Activated CD4-positive, alpha-beta T cell treated with anti-CD3 and anti-CD28 coated beads for 48 hours (primary cell): ENCODE results near the gene GHITM.
A peak's percentile ranks its signal among the peaks of the same experiment; 100 is the strongest.
"Not testable (repeated sequence)": the region's sequence is repeated elsewhere in the genome, so short reads cannot be mapped to it uniquely, and the experiment has no call there.

Experiments
- DNase-seq: peaks from one replicate; pipeline ENCODE4 v3.0.0-alpha.2; 2020

Gene GHITM, protein sequence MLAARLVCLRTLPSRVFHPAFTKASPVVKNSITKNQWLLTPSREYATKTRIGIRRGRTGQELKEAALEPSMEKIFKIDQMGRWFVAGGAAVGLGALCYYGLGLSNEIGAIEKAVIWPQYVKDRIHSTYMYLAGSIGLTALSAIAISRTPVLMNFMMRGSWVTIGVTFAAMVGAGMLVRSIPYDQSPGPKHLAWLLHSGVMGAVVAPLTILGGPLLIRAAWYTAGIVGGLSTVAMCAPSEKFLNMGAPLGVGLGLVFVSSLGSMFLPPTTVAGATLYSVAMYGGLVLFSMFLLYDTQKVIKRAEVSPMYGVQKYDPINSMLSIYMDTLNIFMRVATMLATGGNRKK

DNA sequence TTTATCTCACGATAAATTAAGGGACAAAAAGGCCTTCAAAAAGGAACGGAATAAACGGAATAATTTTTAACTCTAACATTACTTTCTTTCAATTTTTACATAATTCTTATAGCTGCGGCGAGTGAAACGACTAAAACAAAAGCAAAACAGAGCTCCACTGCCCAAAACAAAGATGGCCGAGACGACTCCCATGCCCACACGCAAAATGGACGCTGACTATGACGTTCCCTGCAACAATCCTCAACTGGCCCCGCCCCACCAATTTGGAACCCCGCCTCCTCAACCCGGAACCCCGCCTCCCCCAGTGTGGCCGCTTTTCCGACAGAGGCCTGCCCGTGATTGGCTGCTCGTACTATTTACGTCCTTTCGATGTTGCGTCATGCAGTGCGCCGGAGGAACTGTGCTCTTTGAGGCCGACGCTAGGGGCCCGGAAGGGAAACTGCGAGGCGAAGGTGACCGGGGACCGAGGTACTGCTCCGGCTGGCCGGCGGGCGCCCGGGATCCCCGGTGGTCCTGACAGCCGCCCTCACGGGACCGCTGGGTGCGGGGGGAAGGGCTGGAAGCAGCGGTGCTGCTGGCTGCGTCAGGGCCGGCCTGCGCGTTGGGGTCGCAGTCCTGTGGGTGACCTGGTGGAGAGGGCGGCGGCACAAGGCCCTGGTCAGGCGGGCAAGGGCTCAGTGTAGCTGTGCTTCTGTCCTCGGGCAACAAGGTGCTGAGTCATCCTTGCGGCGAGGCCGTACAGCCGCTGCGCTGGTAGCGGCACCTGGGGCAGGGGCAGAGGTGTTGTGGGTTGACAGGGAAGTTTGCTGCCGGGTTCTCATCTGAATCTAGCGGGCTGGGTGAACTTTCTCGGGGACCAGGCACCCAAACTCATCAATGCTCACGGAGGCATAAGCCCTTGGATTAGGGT, at the start of gene GHITM:
GHITM (plus strand) TSS at position 384 of the 910 bp plus-strand sequence. CDS start 1,992 bp downstream, outside the sequence.
- DNase-seq: peak; percentile 100

DNA sequence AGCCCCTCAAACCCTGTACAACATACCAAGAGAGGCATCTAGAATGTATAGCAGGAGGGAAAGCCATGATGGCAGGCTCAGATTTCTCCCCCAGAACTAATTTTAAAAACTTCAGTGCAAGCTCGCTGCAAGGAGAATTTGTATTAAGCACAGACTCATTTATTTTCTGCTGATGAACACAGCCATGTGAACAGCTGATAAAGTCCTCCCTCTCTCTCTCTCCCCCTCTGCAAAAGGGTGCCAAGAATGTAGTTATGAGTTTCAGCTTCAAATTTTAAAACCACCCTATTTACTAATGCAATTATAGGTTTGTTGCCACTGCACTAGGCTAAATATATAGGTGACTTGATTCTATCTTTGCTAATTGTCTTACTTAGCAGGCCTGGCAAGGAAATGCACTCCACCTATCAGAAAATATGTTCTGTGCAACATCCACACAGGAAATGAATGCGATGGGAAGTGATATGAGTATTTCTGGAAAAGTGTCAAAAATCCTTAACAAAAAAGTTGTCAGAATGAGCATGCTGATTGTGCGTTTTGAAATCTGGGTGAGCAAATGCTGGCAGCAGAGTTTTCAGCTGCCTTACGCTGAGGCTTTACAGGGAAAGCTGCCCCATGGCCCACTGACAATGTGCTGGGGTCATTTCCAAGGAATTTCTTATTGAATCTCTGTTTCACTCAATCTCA, 43.4 kb upstream of the GHITM start:
- no peak for DNase-seq

DNA sequence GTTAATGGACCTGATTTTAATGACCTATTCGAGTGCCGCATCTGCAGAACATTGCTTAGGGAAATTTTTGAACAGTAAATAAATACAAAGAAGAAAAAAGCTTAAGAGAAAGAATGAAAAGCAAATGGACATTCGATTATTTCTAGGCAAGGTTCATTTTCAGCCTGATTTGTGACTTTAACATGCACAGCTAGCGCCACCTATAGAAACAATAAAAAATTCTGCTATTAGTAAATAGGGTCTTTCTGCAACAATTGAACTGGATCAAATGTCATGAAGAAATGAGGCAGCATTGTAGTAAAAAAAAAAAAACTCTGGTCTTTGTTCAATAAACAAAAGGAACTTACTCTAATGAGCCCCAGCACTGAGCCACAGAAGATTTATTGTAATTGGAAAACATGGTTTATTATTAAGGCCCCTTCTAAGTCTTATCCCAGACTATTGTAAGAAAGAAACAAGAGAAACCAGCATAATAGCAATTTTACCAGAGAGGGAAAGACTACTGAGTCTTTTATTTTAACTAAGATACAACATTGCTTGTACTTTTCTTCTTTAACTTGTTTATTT, 41.4 kb upstream of the GHITM start:
- DNase-seq: no peak

DNA sequence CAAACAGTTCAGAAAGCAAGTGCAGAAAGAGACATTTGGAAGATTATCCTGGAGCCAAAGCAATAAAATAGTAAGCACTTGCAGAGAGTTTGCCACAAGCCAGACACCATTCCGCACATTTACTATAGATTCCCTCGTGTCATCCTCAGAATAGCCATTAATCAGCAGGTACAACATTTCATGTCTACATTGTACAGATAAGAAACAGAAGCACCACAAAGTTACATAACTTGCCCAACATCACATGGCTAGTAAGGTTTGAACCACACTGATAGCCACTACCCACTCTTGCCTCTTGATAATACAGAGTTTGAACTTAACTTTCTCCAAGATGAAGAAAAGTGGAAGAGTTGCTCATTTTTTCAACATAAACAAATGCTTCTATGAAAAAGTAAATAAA, 40.6 kb upstream of the GHITM start:
- DNase-seq: no peak

DNA sequence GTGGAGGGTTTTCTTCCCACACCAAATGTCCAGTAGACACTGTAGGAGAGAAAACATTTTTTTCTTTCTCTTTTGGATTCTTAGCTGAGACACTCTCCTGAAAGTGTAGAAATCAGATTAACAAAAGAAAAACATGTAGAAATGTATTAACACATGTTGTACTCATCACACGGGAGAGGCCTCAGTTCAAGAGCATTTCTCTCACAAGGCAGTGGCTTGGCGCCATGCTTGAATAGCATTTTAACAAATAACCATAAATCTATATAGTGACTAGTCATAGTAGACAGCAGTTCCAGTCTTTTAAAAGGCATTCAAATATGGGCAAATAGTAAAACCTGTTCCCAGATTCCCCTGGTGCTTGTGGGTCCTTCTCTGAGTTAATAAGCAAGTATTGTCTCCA, 38.3 kb upstream of the GHITM start:
- DNase-seq: no peak

DNA sequence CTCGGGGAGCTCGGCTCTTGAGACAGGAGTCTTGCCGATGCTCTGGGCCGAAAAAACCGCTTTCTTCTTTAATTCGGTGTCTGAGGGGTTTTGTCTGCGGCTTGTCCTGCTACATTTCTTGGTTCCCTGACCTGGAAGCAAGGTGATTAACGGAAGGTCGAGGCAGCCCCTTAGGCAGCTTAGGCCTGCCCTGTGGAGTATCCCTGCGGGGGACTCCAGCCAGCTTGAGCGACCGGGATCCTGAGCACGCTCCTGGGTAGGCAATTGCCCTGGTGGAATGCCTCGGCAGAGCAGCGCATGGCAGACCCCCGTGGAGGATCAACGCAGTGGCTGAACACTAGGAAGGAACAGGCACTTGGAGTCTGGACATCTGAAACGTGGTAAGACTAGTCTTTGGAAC, 30.5 kb upstream of the GHITM start:
- DNase-seq: no peak

DNA sequence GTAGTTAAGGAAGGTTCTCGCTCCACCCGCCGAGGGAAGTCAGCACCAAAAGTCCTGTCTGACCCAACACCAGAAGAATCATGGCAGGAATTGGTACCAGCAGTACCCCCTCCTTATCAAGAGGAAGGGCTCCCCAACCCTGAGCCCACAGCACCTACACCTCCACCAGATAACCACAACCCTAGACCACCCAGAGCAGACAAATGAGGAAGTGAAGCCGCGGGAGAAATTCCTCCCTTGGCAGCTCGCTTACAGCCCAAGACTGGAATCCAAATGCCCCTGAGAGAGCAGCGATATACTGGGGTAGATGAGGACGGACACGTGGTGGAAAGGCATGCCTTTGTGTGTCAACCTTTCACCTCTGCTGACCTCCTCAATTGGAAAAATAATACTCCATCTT, 29.5 kb upstream of the GHITM start:
- DNase-seq: not testable (repeated sequence)

DNA sequence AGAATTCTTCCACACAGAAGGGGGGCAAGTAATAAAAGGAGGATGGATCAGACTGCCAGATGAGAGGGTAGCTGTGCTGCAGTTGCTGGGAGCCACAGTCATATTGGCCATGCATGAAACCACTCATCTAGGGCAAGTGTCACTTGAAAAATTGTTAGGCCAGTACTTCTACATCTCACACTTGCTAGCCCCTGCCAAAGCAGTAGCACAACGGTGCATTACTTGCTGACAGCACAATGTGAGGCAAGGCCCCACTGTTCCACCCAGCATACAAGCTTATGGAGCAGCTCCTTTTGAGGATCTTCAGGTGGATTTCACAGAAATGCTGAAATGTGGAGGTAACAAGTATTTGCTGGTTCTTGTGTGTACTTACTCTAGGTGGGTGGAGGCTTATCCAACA, 25.8 kb upstream of the GHITM start:
- not testable (repeated sequence) for DNase-seq

DNA sequence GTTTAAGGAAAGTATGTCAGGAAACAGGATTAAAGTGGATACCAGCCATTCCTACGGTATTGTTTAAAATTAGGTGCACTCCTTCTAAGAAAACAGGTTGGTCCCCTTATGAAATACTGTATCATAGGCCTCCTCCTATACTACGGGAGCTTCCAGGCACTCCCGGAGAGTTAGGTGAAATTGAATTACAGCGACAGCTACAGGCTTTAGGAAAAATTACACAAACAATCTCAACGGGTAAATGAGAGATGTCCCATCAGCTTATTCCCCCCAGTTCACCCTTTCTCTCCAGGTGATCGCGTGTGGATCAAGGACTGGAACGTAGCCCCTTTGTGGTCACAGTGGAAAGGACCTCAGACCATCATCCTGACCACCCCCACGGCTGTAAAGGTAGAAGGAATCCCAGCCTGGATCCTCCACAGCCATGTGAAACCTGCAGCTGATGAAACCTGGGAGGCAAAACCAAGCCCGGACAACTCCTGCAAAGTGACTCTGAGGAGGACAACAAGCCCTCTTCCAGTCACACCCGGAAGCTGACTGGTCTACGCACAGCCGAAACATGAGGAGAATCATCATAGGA, 25.1 kb upstream of the GHITM start:
- DNase-seq: no peak

DNA sequence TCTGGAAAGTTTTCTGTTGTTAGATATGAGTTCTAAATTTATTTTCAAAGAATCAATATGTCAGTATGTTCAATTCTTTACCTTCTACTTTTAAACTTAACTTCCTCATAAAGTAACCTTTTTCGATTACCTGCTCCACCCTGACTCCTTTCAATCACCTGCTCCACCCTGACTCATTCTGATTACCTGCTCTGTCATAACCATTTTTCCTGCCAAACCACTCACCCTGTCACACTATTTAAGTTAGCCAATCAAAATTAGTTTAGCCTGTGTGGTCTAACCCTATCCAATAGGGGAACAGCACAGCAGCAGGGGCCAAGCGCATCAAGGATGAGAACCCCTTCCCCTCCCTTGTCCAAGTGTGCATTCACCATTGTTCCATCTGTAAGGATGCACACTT, 22.1 kb upstream of the GHITM start:
- DNase-seq: not testable (repeated sequence)

DNA sequence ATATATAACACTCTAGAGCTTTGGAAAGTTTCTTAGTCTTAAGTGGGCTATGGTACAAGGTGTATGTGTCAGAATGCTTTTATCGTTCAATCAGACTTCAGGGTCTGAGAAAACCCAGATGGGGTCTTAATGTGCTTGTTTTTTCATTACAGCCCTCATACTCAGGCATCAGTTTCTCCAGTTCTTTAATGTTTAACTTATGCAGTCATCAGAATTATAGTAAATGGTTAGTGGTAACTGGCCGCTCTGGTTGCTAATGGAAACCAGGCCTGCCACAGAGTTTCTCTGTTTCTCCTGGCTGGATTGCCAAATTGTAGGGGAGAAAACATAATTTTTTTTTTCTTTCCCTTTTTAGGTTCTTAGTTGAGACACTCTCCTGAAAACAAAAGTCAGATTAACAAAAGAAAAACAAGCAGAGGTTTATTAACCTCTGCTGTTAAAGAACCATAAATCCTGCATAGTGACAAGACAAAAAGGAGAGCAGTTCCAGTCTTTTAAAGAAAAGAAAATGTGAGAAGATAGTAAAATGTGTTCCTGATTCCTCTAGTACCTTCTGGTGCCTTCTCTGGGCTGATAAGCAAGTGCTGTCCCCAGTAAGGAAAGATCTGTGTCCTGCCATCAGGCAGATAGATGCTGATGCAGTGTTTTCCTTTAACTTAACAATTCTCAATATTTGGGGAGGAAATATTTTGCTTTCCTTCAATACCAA, 21.5 kb upstream of the GHITM start:
- DNase-seq: no peak

DNA sequence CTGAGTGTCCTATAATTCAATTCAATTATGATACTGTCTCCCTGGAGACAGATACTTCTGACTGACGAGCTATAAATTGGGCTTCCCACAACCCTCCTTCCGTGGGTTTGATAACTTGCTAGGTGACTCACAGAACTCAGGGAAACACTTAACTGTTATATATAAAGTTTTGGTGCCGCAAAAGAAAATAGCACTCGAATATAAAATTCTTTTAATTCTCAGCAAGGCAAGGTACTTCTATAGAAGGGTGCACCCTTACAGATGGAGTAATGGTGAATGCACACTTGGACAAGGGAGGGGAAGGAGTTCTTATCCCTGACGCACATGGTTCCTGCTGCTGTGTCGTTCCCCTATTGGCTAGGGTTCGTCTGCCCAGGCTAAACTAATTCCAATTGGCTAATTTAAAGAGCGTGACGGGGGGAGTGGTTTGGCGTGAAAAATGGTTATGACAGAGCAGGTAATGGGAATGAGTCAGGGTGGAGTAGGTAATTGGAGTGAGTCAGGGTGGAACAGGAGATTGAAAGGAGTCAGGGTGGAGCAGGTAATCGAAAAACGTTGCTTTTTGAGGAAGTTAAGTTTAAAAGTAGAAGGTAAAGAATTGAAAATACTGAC, 20.8 kb upstream of the GHITM start:
- DNase-seq: peak; percentile 9

DNA sequence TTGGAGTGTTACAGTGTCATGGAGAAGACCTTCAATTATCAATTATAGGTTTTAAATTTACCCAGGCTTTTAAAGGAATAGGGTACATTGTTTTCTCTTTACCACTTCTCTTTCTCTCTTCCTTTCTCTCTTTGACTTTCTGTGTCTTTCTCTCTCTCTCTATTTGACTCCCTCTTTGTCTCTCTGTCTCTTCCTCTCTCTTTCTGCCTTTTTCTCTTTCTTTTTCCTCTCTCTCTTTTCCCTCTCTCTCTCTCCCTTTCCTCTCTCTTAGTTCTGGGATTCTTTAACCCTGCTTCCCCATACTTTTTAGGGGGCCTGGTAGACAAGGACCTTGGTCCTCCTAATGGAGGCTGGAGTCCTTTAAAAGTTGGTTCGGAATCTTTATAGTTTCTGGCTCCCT, 15.9 kb upstream of the GHITM start:
- DNase-seq: no peak

DNA sequence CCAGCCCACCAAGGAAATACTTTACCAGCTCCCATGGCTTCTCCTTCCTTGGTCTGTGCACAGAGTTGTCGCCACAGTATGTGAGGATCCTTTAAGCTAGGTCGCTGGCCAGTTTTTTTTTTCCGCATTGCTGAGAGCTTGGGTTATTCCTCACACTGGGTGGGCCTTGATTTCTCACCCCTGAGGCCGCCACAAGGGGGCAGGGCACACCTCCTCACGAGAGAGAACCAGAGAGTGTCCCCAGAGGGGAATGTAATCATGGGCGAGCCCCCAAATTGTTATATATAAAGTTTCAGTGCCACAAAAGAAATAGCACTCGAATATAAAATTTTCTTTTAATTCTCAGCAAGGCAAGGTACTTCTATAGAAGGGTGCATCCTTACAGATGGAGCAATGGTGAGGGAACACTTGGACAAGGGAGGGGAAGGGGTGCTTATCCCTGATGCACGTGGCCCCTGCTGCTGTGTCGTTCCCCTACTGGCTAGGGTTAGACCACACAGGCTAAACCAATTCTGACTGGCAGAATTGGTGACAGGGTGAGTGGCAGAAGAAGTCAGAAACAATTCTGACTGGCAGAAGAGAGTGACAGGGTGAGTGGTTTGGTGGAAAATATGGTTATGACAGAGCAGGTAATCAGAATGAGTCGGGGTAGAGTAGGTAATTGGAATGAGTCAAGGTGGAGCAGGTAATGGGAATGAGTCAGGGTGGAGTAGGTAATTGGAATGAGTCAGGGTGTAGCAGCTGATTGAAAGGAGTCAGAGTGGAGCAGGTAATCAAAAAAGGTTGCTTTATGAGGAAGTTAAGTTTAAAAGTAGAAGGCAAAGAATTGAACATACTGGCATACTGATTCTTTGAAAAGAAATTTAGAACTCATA, 13.2 kb upstream of the GHITM start:
- peak; percentile 34 for DNase-seq

DNA sequence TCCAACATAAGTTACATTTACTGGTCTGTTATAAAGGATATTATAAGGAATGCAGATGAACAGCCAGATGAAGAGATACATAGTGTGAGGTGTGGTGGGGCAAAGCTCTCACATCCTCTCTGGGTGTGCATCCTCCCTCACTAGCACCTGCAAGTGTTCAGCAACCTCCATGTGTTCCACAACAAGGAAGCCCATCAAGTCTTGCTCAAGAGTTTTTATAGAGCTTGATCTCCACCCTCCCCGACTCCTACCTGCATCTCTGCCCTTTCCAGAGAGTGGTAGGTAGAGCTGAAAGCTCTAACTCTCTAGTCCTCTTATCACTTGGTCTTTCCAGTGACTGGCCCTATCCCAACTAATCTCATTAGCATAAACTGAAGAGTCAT, 12.5 kb upstream of the GHITM start:
- DNase-seq: no peak

DNA sequence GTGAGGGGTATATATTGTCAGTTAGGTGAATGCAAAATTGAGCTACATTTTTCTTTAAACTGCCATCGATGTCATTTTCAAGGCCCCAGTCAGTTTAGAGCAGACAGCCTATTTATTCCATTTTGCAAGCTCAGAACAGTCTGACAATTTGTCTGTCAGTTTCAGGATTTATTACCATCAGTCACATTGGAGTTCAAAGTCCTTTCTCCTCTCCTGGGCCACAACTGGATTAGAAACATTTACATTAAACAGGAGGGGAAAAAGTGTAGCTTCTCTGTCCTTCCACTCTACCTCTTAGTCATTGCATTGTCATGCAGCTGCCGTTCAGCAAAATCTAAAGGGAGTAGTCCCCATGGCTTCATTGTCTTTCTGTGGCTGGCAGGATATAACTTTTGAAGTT, 3.5 kb upstream of the GHITM start:
- DNase-seq: no peak

DNA sequence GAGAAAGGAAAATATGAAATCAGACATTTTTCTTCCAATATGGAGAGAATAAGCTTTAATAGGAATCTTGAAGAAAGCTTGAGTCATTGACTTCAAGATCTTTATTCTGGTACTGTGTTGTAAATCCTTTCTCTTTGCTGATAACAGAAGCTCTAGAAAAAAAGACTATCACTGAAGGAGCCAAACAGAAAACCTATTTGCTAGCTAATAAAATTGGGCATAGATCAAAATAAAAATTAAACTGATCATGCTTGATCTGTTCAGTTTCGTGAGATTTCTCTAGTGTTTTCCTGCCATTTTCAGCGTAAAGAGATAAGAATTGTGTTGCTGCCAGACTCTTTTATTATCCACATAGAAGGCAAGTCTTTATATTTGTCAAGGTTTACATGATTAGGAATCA, 1.5 kb upstream of the GHITM start:
- DNase-seq: no peak

DNA sequence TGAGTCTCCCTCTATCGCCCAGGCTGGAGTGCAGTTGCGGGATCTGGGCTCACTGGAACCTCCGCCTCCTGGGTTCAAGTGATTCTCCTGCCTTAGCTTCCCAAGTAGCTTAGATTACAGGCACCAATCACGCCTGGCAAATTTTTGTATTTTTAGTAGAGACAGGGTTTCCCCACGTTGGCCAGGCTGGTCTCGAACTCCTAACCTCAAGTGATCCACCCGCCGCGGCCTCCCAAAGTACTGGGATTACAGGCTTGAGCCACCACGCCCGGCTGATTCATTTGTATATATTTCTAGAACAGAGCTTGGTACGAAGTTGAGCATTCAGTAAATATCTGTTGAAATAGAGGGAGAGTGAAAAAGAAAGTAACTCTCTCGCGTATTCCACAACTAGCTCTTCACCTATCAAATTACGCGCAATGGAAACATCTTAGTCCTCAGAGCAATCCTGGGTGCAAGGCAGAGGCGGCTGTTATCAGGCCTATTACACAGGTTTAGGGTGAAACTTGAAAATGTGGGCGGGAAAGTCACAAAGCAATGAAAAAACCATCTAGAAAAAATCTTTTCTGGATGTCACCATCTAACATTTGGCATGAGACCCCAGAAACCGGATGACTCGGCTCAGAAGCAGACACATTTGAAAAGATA, 707 bp upstream of the GHITM start:
- DNase-seq: peak; percentile 79

DNA sequence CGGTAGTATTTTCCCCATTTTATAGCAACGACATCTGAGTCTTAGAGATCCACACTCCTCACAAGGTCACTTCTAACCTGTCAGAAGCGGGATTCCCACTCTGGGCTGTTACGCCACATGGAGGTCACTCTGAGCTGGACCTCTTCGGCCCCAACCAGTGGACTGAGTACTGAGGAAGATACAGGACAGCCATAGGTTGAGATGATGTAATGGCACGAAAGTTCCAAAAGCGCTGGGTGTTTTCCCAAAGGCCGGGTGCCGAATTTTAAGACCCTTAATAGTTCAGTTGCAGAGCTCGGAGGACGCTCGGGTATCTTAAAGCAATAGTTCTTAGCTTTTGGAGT, 699 bp downstream of the GHITM start:
- DNase-seq: no peak

DNA sequence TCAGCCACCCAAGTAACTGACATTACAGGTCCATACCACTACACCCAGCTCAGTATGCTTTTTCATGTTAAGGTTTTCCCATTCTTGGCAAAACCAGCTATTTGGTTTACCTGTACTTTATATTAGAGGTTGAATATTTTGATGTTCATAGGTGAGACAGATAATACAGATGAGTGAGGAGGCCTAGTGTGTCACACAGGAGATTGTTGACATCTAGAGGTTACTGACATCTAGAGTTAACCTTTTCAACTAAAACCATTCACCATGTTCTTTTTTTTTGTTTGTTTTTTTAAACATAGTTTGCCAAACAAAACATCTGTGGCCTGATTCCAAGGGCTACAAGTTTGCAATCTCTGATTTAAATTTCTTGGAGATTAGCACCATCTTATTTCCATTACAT, 8.0 kb downstream of the GHITM start:
- no peak for DNase-seq
